Activated CD4-positive, CD25-positive, alpha-beta regulatory T cell treated with anti-CD3 and anti-CD28 coated beads, Interleukin-2, amount 50 U/mL, for 24 hours (primary cell): ENCODE results near the gene TMEM245.
"Not testable (repeated sequence)": the region's sequence is repeated elsewhere in the genome, so short reads cannot be mapped to it uniquely, and the experiment has no call there.

ENCODE experiments used
- ATAC-seq, 2 donors: fragments of 150-1000 bp; cut with Tn5 transposase; one replicate each; pipeline ENCODE4 v1.10.0; 2021; ENCODE audit warnings: mild to moderate bottlenecking in 1 of 2, moderate library complexity in 1 of 2

TMEM245 gene

GRCh38 chr9:109060191-109060590 lies 59.6 kb downstream of the TMEM245 start:
- ATAC-seq = no peak

- ATAC-seq = not testable (repeated sequence)
These were observed 66.6 kb downstream of the TMEM245 start for GRCh38 chr9:109053121-109053520.

GRCh38 chr9:109052416-109052815 lies 67.3 kb downstream of the TMEM245 start:
- no peak for ATAC-seq

GRCh38 chr9:109051733-109052132 lies 68.0 kb downstream of the TMEM245 start:
- no peak for ATAC-seq

GRCh38 chr9:109050444-109050843 lies 69.3 kb downstream of the TMEM245 start:
- no peak for ATAC-seq

GRCh38 chr9:109048822-109049221 lies 70.9 kb downstream of the TMEM245 start:
- ATAC-seq = no peak

- no peak for ATAC-seq
These were observed 72.5 kb downstream of the TMEM245 start for GRCh38 chr9:109047259-109047658.

GRCh38 chr9:109046346-109046745 lies 73.4 kb downstream of the TMEM245 start:
- ATAC-seq = peak; percentile 91 to 95

GRCh38 chr9:109043578-109043977 lies 76.2 kb downstream of the TMEM245 start:
- no peak for ATAC-seq

GRCh38 chr9:109040571-109040970 lies 79.2 kb downstream of the TMEM245 start:
- ATAC-seq = no peak

GRCh38 chr9:109039539-109039938 lies 80.2 kb downstream of the TMEM245 start:
- ATAC-seq = no peak

GRCh38 chr9:109037946-109038715 lies 81.6 kb downstream of the TMEM245 start:
- no peak for ATAC-seq

- no peak for ATAC-seq
These were observed 82.7 kb downstream of the TMEM245 start for GRCh38 chr9:109036744-109037680.

- ATAC-seq = no peak
These were observed 83.9 kb downstream of the TMEM245 start for GRCh38 chr9:109035684-109036423.

- no peak for ATAC-seq
These were observed 85.6 kb downstream of the TMEM245 start for GRCh38 chr9:109033941-109034700.

- peak in 1 of 2 donors; percentile 33 for ATAC-seq
These were observed 88.5 kb downstream of the TMEM245 start for GRCh38 chr9:109031241-109031640.

- no peak for ATAC-seq
These were observed 89.3 kb downstream of the TMEM245 start for GRCh38 chr9:109030426-109030825.

GRCh38 chr9:109028457-109028856 lies 91.3 kb downstream of the TMEM245 start:
- ATAC-seq = no peak

GRCh38 chr9:109027176-109027575 lies 92.6 kb downstream of the TMEM245 start:
- ATAC-seq = no peak

- no peak for ATAC-seq
These were observed 93.4 kb downstream of the TMEM245 start for GRCh38 chr9:109026306-109026705.

- no peak for ATAC-seq
These were observed 96.9 kb downstream of the TMEM245 start for GRCh38 chr9:109022873-109023272.
